GM13976 (cell line): ENCODE data around the gene NCAM2.
"Not testable (repeated sequence)": the region's sequence is repeated elsewhere in the genome, so short reads cannot be mapped to it uniquely, and the experiment has no call there.

Experiments used
- DNase-seq: peaks from one replicate; pipeline ENCODE4 v3.0.0; 2012; ENCODE audit warnings: low spot score
- CTCF ChIP-seq: IDR thresholded peaks from 2 replicates; pipeline ENCODE4 v1.5.1; 2012; ENCODE audit warnings: borderline replicate concordance, mild to moderate bottlenecking; ENCODE audit not compliant: insufficient read depth; ENCODE audit errors: extremely low read depth, missing control alignments, control extremely low read depth
- in situ Hi-C: fragments of 300-500 bp; cut with MboI; formaldehyde crosslinking; loops from one replicate; pipeline ENCODE4 v1.12.0; 2022; ENCODE audit warnings: low sequenced_read_pairs, mixed read lengths, inconsistent platforms; ENCODE audit not compliant: unreplicated experiment

NCAM2 gene

GRCh38 chr21:21387916-21388315 is 389.7 kb downstream of the NCAM2 start:
- in situ Hi-C loops, result no loop called here
- TF ChIP-seq CTCF, result no peak
- DNase-seq, result no peak

GRCh38 chr21:21394064-21394463 is 395.9 kb downstream of the NCAM2 start:
- no peak for TF ChIP-seq CTCF
- no peak for DNase-seq
- in situ Hi-C loops, result no loop called here

GRCh38 chr21:21396424-21396823 is 398.2 kb downstream of the NCAM2 start:
- no peak for TF ChIP-seq CTCF
- DNase-seq, result no peak
- in situ Hi-C loops, result no loop called here

GRCh38 chr21:21397464-21397863 is 399.3 kb downstream of the NCAM2 start:
- in situ Hi-C loops, result no loop called here
- DNase-seq, result no peak
- no peak for TF ChIP-seq CTCF

GRCh38 chr21:21401444-21401843 is 403.2 kb downstream of the NCAM2 start:
- in situ Hi-C loops, result no loop called here
- no peak for DNase-seq
- TF ChIP-seq CTCF, result no peak

- DNase-seq, result not testable (repeated sequence)
These were observed 404.0 kb downstream of the NCAM2 start for GRCh38 chr21:21402187-21402586.

GRCh38 chr21:21404261-21404660 is 406.1 kb downstream of the NCAM2 start:
- DNase-seq, in situ Hi-C loops: not testable (repeated sequence)

More at GRCh38 chr21:21402187-21402586, 404.0 kb downstream of the NCAM2 start:
- in situ Hi-C loops, result not testable (repeated sequence)

GRCh38 chr21:21406921-21407320 is 408.7 kb downstream of the NCAM2 start:
- no peak for DNase-seq
- in situ Hi-C loops, result no loop called here
- no peak for TF ChIP-seq CTCF
